B cell (primary cell): Measurements from ENCODE around the gene TSSK2. TPM values are rescaled to one million over a fixed set of nuclear protein-coding genes. Genes with fewer than 3 reads are reported as not detected.
A peak's percentile ranks its signal among the peaks of the same experiment; 100 is the strongest.

Source experiments
- ATAC-seq: fragments of 200-7000 bp; cut with Tn5 transposase; one replicate; pipeline ENCODE4 v1.10.0; 2021; ENCODE audit warnings: low read depth, mild to moderate bottlenecking, moderate number of reproducible peaks, moderate library complexity
- CTCF ChIA-PET: fragments of 350-600 bp; sonication (Branson Sonifier 250); formaldehyde crosslinking; loops from one replicate; lab custom pipeline; 2021; ENCODE audit warnings: antibody characterized with exemption, inconsistent platforms; lab: Charles Lee
- POLR2A ChIA-PET: fragments of 350-600 bp; sonication (Branson Sonifier 250); formaldehyde crosslinking; loops from one replicate; lab custom pipeline; 2021; ENCODE audit warnings: antibody characterized with exemption; lab: Charles Lee
- DNase-seq: peaks from one replicate; pipeline ENCODE4 v3.0.0; 2013
- H2AFZ ChIP-seq: 2 replicates; pipeline ENCODE4 v1.6.1; 2012; ENCODE audit warnings: mild to moderate bottlenecking, low read depth, low read length; ENCODE audit not compliant: insufficient read depth, poor library complexity, severe bottlenecking
- H3K27ac ChIP-seq, 2 donors: 1 replicate in 1 of 2; 2 replicates in 1 of 2; pipeline ENCODE4 v1.5.1; 2012 to 2013; ENCODE audit warnings: low read length in 2 of 2, mild to moderate bottlenecking in 2 of 2, moderate library complexity in 1 of 2
- H3K27me3 ChIP-seq, 4 experiments: fragments of 200-600 bp in 1 of 4; sonication (generic) in 1 of 4; replicated peaks in 1 of 4; 1 replicate in 2 of 4; 2 replicates in 2 of 4; pipeline versions ENCODE4 v1.6.1 to v1.7.0; 2013 to 2016; ENCODE audit warnings: low read length in 3 of 4, mild to moderate bottlenecking in 2 of 4, mixed read lengths in 1 of 4, moderate library complexity in 1 of 4; ENCODE audit not compliant: insufficient read depth in 4 of 4, control insufficient read depth in 3 of 4; ENCODE audit errors: control extremely low read depth in 1 of 4
- H3K36me3 ChIP-seq, 2 experiments: replicated peaks in 1 of 2; 1 replicate in 1 of 2; 2 replicates in 1 of 2; pipeline versions ENCODE4 v1.6.1 to v1.7.1; 2013; ENCODE audit warnings: low read length in 1 of 2; ENCODE audit not compliant: insufficient read depth in 2 of 2, control insufficient read depth in 1 of 2; ENCODE audit errors: control extremely low read depth in 1 of 2, extremely low read depth in 1 of 2
- H3K4me1 ChIP-seq, 2 donors: fragments of 200-600 bp in 1 of 2; sonication (generic) in 1 of 2; 1 replicate in 1 of 2; 2 replicates in 1 of 2; pipeline versions ENCODE4 v1.5.1 to v1.6.1; 2013 to 2017; ENCODE audit warnings: low read length in 2 of 2; ENCODE audit not compliant: control insufficient read depth in 2 of 2, insufficient read depth in 2 of 2
- H3K4me2 ChIP-seq: replicated peaks from 2 replicates; pipeline ENCODE3; 2012; ENCODE audit warnings: mild to moderate bottlenecking, low read depth, low read length; ENCODE audit not compliant: poor library complexity, severe bottlenecking
- H3K4me3 ChIP-seq, 5 experiments: fragments of 200-600 bp in 1 of 5; sonication (generic) in 1 of 5; 1 replicate in 3 of 5; 2 replicates in 2 of 5; pipeline versions ENCODE4 v1.5.1 to v1.7.0; 2011 to 2016; ENCODE audit warnings: low read length in 4 of 5, mild to moderate bottlenecking in 4 of 5, low read depth in 2 of 5, control low read depth in 1 of 5, moderate library complexity in 1 of 5; ENCODE audit not compliant: insufficient read depth in 1 of 5; ENCODE audit errors: control extremely low read depth in 1 of 5, extremely low read depth in 1 of 5
- H3K79me2 ChIP-seq: fragments of 200-600 bp; sonication (generic); one replicate; pipeline ENCODE4 v1.6.0; 2016; ENCODE audit warnings: low read length; ENCODE audit not compliant: control insufficient read depth, insufficient read depth
- H3K9ac ChIP-seq: fragments of 200-600 bp; sonication (generic); 2 replicates; pipeline ENCODE4 v1.6.1; 2017; ENCODE audit warnings: mild to moderate bottlenecking, low read length, moderate library complexity
- H3K9me3 ChIP-seq, 3 donors: one replicate each; pipeline versions ENCODE4 v1.6.1 to v1.7.1; 2013; ENCODE audit warnings: low read length in 2 of 3; ENCODE audit not compliant: control insufficient read depth in 2 of 3, insufficient read depth in 1 of 3; ENCODE audit errors: control extremely low read depth in 1 of 3
- H4K20me1 ChIP-seq: 2 replicates; pipeline ENCODE4 v1.6.0; 2012; ENCODE audit warnings: mild to moderate bottlenecking, low read length; ENCODE audit not compliant: insufficient read depth, control insufficient read depth, poor library complexity, severe bottlenecking
- H3K27ac Mint-ChIP-seq: one replicate; pipeline ENCODE4 v1.8.0; 2021; ENCODE audit warnings: mixed read lengths
- H3K27me3 Mint-ChIP-seq: one replicate; pipeline ENCODE4 v1.8.0; 2021; ENCODE audit warnings: mixed read lengths
- H3K4me1 Mint-ChIP-seq: one replicate; pipeline ENCODE4 v1.8.0; 2021; ENCODE audit warnings: mixed read lengths
- H3K4me3 Mint-ChIP-seq: one replicate; pipeline ENCODE4 v1.8.0; 2021; ENCODE audit warnings: mixed read lengths
- H3K9me3 Mint-ChIP-seq: one replicate; pipeline ENCODE4 v1.8.0; 2022; ENCODE audit warnings: mixed read lengths; ENCODE audit not compliant: insufficient read depth
- EZH2 ChIP-seq: IDR thresholded peaks from 2 replicates; pipeline ENCODE4 v1.6.1; 2012; ENCODE audit warnings: borderline replicate concordance, low read depth, mild to moderate bottlenecking, moderate library complexity, low read length; ENCODE audit not compliant: insufficient read depth, poor library complexity, severe bottlenecking
- WGBS: methylation state at CpG from one replicate; pipeline ENCODE4 v1.1.5; 2013; ENCODE audit warnings: missing lambda C conversion rate; ENCODE audit not compliant: insufficient coverage; 5-methylcytosine and 5-hydroxymethylcytosine counted together
- intact Hi-C: fragments of 100-400 bp; cut with micrococcal nuclease; formaldehyde crosslinking; loops from one replicate; pipeline ENCODE4 v1.10.0; 2022
- polyA plus RNA-seq: library from polyadenylated mRNA; depleted of rRNA; stranded (reverse); fragments of >200 nt; gene quantifications from 2 replicates; pipeline ENCODE4 v1.2.3, GENCODE V29; 2012
- total RNA-seq, 2 donors: library from RNA; stranded (reverse); fragments of 120-200 nt in 1 of 2; gene quantifications; 1 replicate in 1 of 2; 2 replicates in 1 of 2; pipeline versions ENCODE4 v1.2.3 to v1.2.4, GENCODE V29; 2013 to 2022
- TF ChIP-seq, protein P1 (sequence below): fragments of 200-600 bp; IDR thresholded peaks from one replicate; pipeline ENCODE4 v1.8.0; 2022; ENCODE audit warnings: antibody characterized with exemption, mild to moderate bottlenecking

TSSK2 gene
- total and polyA plus RNA-seq, 2 donors (not counting 1 experiment from before 2014, with no cell fraction given), result 0.15 TPM; not detected in 1

DNA sequence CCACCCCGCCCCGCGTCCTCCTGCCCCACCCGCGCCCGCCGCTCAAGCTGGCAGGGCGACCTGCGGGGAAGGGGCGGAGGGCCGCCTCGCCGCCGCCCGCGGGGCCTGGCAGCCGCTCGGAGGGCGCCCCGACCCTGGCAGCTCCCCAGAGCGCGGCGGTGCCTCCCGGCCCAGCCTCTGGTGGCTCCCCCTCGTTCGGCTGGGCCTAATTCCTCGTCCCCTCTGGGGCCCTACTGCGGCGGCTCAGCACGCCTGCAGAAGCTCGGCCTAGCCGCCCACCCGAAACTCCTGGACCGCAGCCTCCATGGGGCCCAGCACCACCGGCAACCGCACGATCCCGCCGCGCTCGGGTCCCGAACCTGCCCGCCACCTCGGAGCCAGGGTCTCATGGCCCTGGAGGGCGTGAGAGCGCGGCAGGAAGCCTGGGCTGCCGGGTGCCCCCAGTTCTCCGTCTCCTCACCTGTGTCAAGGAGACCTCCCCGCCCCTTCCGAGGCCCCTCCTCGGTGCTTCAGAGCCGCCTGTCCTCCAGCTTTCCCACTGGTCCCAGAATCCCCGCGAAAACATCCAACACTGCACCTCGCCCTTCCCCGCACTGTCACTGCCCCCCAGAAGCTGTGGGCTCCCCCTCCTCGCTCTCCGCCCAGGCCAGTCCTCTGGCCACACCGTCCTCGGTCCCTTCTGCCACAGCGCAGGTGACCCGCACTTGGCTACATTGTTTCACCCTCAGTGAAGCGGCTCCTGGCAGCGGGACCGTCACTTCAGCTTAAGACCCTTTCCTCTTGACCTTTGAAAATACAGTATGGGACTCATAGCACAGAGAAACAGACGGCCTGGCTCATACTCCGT lies 19.6 kb downstream of the TSSK2 start:
- Histone ChIP-seq H3K4me3 (no peak overlapping the region), H4K20me1 (no peaks in the 10 kb centered on the region), H3K9ac (no peak overlapping the region), H2AFZ (peak overlapping the region; percentile 15), H3K36me3 (no peaks in the 10 kb centered on the region), H3K9me3 (peaks cover 0 to 16% (median 0%) of the 10 kb centered on the region in 3 donors), H3K4me2 (peak overlapping the region; percentile 82), H3K27me3 (peaks cover 0 to 54% (median 22%) of the 10 kb centered on the region in 4 experiments), H3K27ac (no peak overlapping the region), H3K4me1 (peaks cover 13 to 16% of the 10 kb centered on the region in 2 donors), H3K79me2 (no peaks in the 10 kb centered on the region)
- H3K4me3 Mint-ChIP-seq, result peak overlapping the region; percentile 80
- 15% methylated on average over 68 of the region's 68 CpGs for WGBS
- H3K27ac Mint-ChIP-seq, result peak overlapping the region; percentile 41
- TF ChIP-seq, protein P1, sequence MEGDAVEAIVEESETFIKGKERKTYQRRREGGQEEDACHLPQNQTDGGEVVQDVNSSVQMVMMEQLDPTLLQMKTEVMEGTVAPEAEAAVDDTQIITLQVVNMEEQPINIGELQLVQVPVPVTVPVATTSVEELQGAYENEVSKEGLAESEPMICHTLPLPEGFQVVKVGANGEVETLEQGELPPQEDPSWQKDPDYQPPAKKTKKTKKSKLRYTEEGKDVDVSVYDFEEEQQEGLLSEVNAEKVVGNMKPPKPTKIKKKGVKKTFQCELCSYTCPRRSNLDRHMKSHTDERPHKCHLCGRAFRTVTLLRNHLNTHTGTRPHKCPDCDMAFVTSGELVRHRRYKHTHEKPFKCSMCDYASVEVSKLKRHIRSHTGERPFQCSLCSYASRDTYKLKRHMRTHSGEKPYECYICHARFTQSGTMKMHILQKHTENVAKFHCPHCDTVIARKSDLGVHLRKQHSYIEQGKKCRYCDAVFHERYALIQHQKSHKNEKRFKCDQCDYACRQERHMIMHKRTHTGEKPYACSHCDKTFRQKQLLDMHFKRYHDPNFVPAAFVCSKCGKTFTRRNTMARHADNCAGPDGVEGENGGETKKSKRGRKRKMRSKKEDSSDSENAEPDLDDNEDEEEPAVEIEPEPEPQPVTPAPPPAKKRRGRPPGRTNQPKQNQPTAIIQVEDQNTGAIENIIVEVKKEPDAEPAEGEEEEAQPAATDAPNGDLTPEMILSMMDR, result no peak
- TF ChIP-seq EZH2, result no peak
- intact Hi-C loops, result no loop called here
- peak; percentile 12 for DNase-seq
- H3K27me3 Mint-ChIP-seq, result peaks cover 39% of the 10 kb centered on the region
- CTCF ChIA-PET, result no interaction called here
- no peak for ATAC-seq
- H3K4me1 Mint-ChIP-seq, result peaks cover 11% of the 10 kb centered on the region
- POLR2A ChIA-PET, result no interaction called here
- peaks cover 4% of the 10 kb centered on the region for H3K9me3 Mint-ChIP-seq
